Stomach (tissue), 9 donors: Measurements from ENCODE around the gene CCDC106. TPM values are rescaled to one million over a fixed set of nuclear protein-coding genes. Genes with fewer than 3 reads are reported as not detected.
A peak's percentile ranks its signal among the peaks of the same experiment; 100 is the strongest.

Source experiments
- DNase-seq, 2 donors: peaks; one replicate each; pipeline versions ENCODE4 v3.0.0 to v3.0.0-alpha.2; 2013 to 2019
- H3K27ac ChIP-seq, 5 donors: fragments of 200-600 bp in 4 of 5; sonication (generic) in 4 of 5; one replicate each; pipeline ENCODE4 v1.5.1; 2013 to 2019; ENCODE audit warnings: mild to moderate bottlenecking in 1 of 5, moderate library complexity in 1 of 5
- H3K27me3 ChIP-seq, 3 donors: fragments of 200-600 bp; sonication (generic); one replicate each; pipeline ENCODE4 v1.5.1; 2017 to 2019; ENCODE audit warnings: mixed run types in 1 of 3
- H3K36me3 ChIP-seq, 4 donors: fragments of 200-600 bp; sonication (generic); 1 replicate in 3 of 4; 2 replicates in 1 of 4; pipeline ENCODE4 v1.5.1; 2016 to 2019
- H3K4me1 ChIP-seq, 4 donors: fragments of 200-600 bp; sonication (generic); one replicate each; pipeline ENCODE4 v1.5.1; 2016 to 2019
- H3K4me3 ChIP-seq, 4 donors: fragments of 200-600 bp; sonication (generic) in 3 of 4; one replicate each; pipeline ENCODE4 v1.5.1; 2016 to 2019; ENCODE audit warnings: mild to moderate bottlenecking in 1 of 4
- H3K9me3 ChIP-seq, 4 donors: fragments of 200-600 bp; sonication (generic); one replicate each; pipeline ENCODE4 v1.5.1; 2016 to 2019
- CTCF ChIP-seq, 7 experiments: fragments of 450-650 bp in 4 of 7; fragments of 200-600 bp in 3 of 7; sonication (generic) in 3 of 7; IDR thresholded peaks; one replicate each; pipeline ENCODE4 v1.5.1; 2016 to 2019; ENCODE audit warnings: antibody characterized with exemption in 7 of 7, control low read depth in 2 of 7, mild to moderate bottlenecking in 1 of 7
- EP300 ChIP-seq: sonication (generic); formaldehyde crosslinking; IDR thresholded peaks from one replicate; pipeline ENCODE4 v1.6.1; 2017; ENCODE audit warnings: antibody characterized with exemption
- POLR2A ChIP-seq, 4 donors: fragments of 450-650 bp; IDR thresholded peaks; one replicate each; pipeline ENCODE4 v1.6.1; 2016; ENCODE audit warnings: antibody characterized with exemption in 4 of 4, control low read depth in 2 of 4, mild to moderate bottlenecking in 1 of 4, moderate library complexity in 1 of 4
- POLR2AphosphoS5 ChIP-seq, 3 donors: sonication (generic); formaldehyde crosslinking; IDR thresholded peaks; one replicate each; pipeline ENCODE4 v1.6.1; 2016; ENCODE audit warnings: antibody characterized with exemption in 3 of 3
- WGBS, 5 donors: extraction: QIAGEN DNeasy Blood & Tissue Kit in 3 of 5; methylation state at CpG; one replicate each; pipeline versions ENCODE4 v1.1.5 to v1.1.7; 2013 to 2018; 5-methylcytosine and 5-hydroxymethylcytosine counted together
- intact Hi-C: fragments of 100-400 bp; cut with DNase I; formaldehyde crosslinking; loops from one replicate; pipeline ENCODE4 v1.15.1; 2023; ENCODE audit warnings: low total_unique reads
- polyA plus RNA-seq, 3 donors: library from polyadenylated mRNA; stranded (reverse); fragments of 200-250 nt; gene quantifications; one replicate each; pipeline ENCODE4 v1.2.3, GENCODE V29; 2013
- total RNA-seq, 5 donors: library from RNA; depleted of rRNA; stranded (reverse); fragments of >200 nt; gene quantifications; one replicate each; pipeline versions ENCODE4 v1.1.0 to v1.2.3, GENCODE V29; 2014 to 2016
- donor health status: healthy with polysubstance abuse.
- donor health status: Bipolar disorder and iron deficiency.
- donor health status: healthy.

CCDC106 gene
- total and polyA plus RNA-seq, 8 donors: 3.5 to 25.5 (median 13.7) TPM

- WGBS, 5 donors: 90 to 96% (median 93%) methylated on average over 58 to 60 of the region's 60 CpGs
- Histone ChIP-seq H3K27me3 (no peaks in the 10 kb centered on the region), H3K9me3 (no peaks in the 10 kb centered on the region), H3K36me3 (peaks cover 57 to 99% (median 98%) of the 10 kb centered on the region in 4 donors), H3K4me1 (peaks cover 60 to 90% (median 87%) of the 10 kb centered on the region in 4 donors), H3K27ac (peak overlapping the region in 4 of 5 donors; percentile 71 to 94 (median 86)), H3K4me3 (no peak overlapping the region)
- no peak for DNase-seq
- intact Hi-C loops: no loop called here
- TF ChIP-seq POLR2AphosphoS5 (IDR thresholded peaks at IDR 0.05): no peak
- TF ChIP-seq CTCF (IDR thresholded peaks at IDR 0.05): no peak
- no peak for TF ChIP-seq POLR2A (IDR thresholded peaks at IDR 0.05)
These were observed 37.1 kb downstream of the CCDC106 start for GRCh38 chr19:55684946-55685681.

GRCh38 chr19:55685776-55686175 is 37.8 kb downstream of the CCDC106 start:
- no peaks in the 10 kb centered on the region for H3K27me3 ChIP-seq
- no peak for DNase-seq
- intact Hi-C loops: no loop called here
- no peaks in the 10 kb centered on the region for H3K9me3 ChIP-seq
- H3K4me3 ChIP-seq: no peak overlapping the region
- no peak for TF ChIP-seq EP300
- no peak for TF ChIP-seq POLR2AphosphoS5 (IDR thresholded peaks at IDR 0.05)
- TF ChIP-seq POLR2A (IDR thresholded peaks at IDR 0.05): no peak
- no peak for TF ChIP-seq CTCF (IDR thresholded peaks at IDR 0.05)
- peaks cover 57 to 99% (median 98%) of the 10 kb centered on the region in 4 donors for H3K36me3 ChIP-seq
- peaks cover 54 to 83% (median 81%) of the 10 kb centered on the region in 4 donors for H3K4me1 ChIP-seq
- peak overlapping the region in 4 of 5 donors; percentile 2 to 94 (median 80) for H3K27ac ChIP-seq
- WGBS, 5 donors: 85 to 95% (median 90%) methylated on average over 4 to 6 of the region's 6 CpGs

GRCh38 chr19:55686311-55687050 is 38.5 kb downstream of the CCDC106 start:
- H3K9me3 ChIP-seq: no peaks in the 10 kb centered on the region
- DNase-seq: no peak
- peak overlapping the region in 4 of 5 donors; percentile 1 to 94 (median 80) for H3K27ac ChIP-seq
- H3K4me3 ChIP-seq: no peak overlapping the region
- no peaks in the 10 kb centered on the region for H3K27me3 ChIP-seq
- intact Hi-C loops: no loop called here
- H3K36me3 ChIP-seq: peaks cover 59 to 99% (median 98%) of the 10 kb centered on the region in 4 donors
- WGBS, 5 donors: 66 to 77% (median 71%) methylated on average over 29 of the region's 29 CpGs
- peaks cover 52 to 80% (median 74%) of the 10 kb centered on the region in 4 donors for H3K4me1 ChIP-seq
- TF ChIP-seq EP300: no peak
- TF ChIP-seq CTCF (IDR thresholded peaks at IDR 0.05): no peak

GRCh38 chr19:55687281-55688201 is 39.5 kb downstream of the CCDC106 start:
- WGBS, 5 donors: 66 to 84% (median 69%) methylated on average over 16 to 22 of the region's 22 CpGs
- Histone ChIP-seq H3K27me3 (no peaks in the 10 kb centered on the region), H3K4me1 (peaks cover 44 to 71% (median 63%) of the 10 kb centered on the region in 4 donors), H3K4me3 (peak overlapping the region in 1 of 4 donors; percentile 1), H3K9me3 (no peaks in the 10 kb centered on the region), H3K36me3 (peaks cover 62 to 99% (median 98%) of the 10 kb centered on the region in 4 donors), H3K27ac (peak overlapping the region; percentile 35 to 94 (median 64))
- DNase-seq: peak in 1 of 2 donors; percentile 53
- intact Hi-C loops: no loop called here
- no peak for TF ChIP-seq EP300
- no peak for TF ChIP-seq POLR2AphosphoS5 (IDR thresholded peaks at IDR 0.05)
- TF ChIP-seq POLR2A (IDR thresholded peaks at IDR 0.05): no peak
- TF ChIP-seq CTCF (IDR thresholded peaks at IDR 0.05): no peak
